ENCODE measurements around the gene SLC37A3.
A peak's percentile ranks its signal among the peaks of the same experiment; 100 is the strongest.
"Not testable (repeated sequence)": the region's sequence is repeated elsewhere in the genome, so short reads cannot be mapped to it uniquely, and the experiment has no call there.

The SLC37A3 gene

DNA sequence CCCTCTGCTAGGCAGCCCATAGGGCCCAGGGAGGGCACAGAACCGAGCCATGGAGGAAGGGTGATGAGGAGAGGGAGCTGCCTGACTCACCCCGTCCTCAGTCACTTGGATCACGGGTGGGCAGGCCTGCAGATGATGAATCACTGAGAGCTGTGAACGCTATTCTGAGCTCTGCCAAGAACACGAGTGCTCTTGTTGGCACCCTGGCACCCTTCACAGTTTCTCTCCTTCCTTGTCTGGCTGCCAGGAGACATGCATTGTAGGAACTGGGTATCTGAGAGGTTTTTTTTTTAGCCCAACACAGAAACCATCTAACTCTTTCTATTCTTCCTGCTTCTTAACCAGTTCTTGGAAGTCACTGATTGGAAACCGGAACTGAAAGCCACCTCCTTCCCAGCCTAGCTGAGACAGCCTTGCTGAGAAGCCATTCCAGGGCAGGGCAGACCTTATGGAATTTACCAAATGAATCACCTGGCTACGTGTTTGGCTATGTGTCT lies 82.1 kb downstream of the SLC37A3 start:
- Mint-ChIP-seq H3K36me3 (peaks cover 11% of the 10 kb centered on the region), H3K27ac (no peak overlapping the region), H3K4me1 (ENCODE audit: low read depth) (peaks cover 3% of the 10 kb centered on the region), H3K27me3 (no peaks in the 10 kb centered on the region), H3K9me3 (ENCODE audit: low read depth) (no peaks in the 10 kb centered on the region), H3K4me3 (no peak overlapping the region)

DNA sequence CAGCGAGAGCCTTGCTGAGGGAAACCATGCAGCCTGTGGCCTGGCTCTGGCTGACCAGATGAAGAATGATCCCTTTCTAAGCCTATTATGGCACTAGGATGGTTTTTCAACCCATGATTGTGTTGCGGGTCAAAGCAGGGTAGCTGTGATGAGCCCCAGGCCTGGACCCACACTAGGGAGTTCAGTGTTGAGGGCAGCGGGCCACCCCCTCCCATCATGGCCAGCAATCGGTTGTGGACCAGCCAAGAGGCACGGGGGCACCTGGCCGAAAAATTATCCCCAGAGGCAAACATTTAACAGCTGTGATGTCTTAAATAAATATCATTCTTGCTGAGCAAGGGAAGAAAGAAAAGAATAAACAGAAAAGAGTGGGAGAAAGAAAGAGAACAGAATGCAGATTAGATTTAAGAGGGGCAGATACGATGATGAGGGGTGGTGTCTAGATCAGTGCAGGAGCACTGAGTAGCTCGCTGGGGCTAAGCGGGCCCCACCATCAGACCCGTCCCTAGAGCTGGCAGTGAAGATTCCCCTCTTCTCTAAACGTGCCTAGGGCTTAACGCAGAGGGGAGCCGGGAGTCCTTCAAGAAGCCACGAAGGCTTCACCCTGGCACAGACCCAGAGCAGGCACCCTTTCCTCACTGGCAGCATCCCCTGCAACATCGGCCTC lies 82.7 kb downstream of the SLC37A3 start:
- Mint-ChIP-seq H3K9me3 (ENCODE audit: low read depth) (no peaks in the 10 kb centered on the region), H3K4me3 (no peak overlapping the region), H3K27ac (no peak overlapping the region), H3K4me1 (ENCODE audit: low read depth) (peaks cover 3% of the 10 kb centered on the region), H3K36me3 (peaks cover 11% of the 10 kb centered on the region), H3K27me3 (no peaks in the 10 kb centered on the region)

DNA sequence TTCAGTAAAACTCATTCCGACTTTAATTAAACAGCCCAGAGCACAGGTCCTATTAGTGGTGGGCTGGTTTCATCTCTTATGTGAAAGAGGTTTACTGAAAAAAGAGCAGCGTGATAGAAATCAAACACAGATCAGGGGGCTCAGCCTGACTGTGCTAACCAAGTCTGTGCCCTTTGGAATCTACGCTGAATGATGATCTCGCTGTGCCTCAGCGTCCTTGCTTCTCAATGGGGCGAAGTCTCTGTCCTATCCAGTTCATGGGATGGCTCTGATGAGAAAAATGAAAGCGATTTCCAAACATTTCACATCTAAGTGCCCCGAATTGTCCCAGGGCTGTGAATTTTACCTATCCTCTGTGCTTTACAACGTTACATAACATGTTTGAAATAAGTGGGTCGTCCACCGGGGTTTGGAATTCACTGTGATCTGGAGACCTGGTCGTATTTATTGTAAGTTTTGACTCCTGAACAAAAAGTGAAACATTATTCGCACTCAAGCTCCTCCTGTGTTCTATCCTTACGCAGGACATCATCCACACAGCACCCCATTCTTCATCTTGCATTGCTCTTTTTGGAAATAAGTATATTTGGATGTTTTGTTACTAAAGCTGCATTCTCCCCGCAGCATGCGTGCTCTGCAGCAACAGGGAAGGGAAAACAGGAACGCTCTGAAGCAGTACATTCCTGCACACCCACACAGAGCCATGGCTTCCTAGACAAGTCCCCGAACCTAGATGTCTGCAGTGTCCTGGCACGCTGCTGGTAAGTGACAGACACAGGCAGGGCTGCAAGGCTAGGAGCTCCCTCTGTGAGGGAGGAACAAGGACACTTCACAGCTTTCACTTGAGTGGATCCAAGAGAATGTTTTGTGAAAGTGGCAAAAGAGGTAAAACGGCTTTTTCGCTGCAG lies 83.5 kb downstream of the SLC37A3 start:
- no peak overlapping the region for H3K4me3 Mint-ChIP-seq
- H3K27me3 Mint-ChIP-seq = no peaks in the 10 kb centered on the region
- no peak overlapping the region for H3K27ac Mint-ChIP-seq
- H3K9me3 Mint-ChIP-seq (ENCODE audit: low read depth) = no peaks in the 10 kb centered on the region
- H3K36me3 Mint-ChIP-seq = peaks cover 11% of the 10 kb centered on the region
- peaks cover 3% of the 10 kb centered on the region for H3K4me1 Mint-ChIP-seq (ENCODE audit: low read depth)

DNA sequence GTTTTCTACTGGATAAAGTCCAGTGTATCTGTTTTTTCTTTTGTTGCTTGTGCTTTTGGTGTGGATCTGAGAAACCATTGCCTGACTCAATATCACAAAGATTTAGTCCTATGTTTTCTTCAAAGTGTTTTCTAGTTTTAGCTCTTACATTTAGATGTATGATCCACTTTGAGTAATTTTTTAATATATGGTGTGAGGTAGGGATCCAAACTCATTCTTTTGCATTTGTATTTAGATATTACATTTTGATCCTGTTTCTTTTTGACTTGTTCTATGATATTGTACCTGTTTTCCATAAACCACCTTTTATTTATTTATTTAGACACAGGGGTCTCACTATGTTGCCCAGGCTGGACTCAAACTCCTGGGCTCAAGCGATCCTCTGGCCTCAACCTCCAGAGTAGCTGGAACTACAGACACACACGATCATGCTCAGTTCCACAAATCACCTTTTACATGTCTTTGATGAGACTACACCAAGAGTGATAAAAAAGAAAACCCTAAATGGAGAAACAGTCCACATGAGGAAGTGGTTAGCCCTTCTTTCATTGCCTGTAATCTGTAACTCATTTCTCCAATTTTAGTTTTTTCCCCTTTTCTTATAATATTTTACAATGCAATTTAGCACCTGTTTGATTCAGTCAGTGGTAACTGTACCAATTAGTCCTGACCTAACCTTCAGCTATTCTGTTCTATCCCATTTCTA lies 86.0 kb downstream of the SLC37A3 start:
- Mint-ChIP-seq H3K4me1 (ENCODE audit: low read depth) (no peaks in the 10 kb centered on the region), H3K36me3 (peaks cover 8% of the 10 kb centered on the region), H3K4me3 (no peak overlapping the region), H3K27me3 (no peaks in the 10 kb centered on the region), H3K9me3 (ENCODE audit: low read depth) (no peaks in the 10 kb centered on the region), H3K27ac (no peak overlapping the region)

DNA sequence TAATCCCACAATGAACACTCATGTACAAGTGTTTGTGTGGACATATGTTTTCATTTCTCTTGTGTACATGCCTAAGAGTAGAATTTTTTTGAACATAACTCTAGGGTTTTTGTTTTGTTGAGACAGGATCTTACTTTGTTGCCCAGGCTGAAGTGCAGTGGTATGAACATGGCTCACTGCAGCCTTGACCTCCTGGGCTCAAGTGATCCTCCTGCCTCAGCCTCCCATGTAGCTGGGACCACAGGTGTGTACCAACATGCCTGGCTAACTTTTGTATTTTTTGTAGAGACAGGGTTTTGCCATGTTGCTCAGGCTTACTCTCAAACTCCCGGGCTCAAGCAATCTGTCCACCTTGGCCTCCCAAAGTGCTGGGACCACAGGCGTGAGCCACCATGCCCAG lies 87.2 kb downstream of the SLC37A3 start:
- H3K27ac Mint-ChIP-seq; H3K27me3 Mint-ChIP-seq; H3K4me1 Mint-ChIP-seq (ENCODE audit: low read depth); H3K36me3 Mint-ChIP-seq; H3K4me3 Mint-ChIP-seq; H3K9me3 Mint-ChIP-seq (ENCODE audit: low read depth): not testable (repeated sequence)

DNA sequence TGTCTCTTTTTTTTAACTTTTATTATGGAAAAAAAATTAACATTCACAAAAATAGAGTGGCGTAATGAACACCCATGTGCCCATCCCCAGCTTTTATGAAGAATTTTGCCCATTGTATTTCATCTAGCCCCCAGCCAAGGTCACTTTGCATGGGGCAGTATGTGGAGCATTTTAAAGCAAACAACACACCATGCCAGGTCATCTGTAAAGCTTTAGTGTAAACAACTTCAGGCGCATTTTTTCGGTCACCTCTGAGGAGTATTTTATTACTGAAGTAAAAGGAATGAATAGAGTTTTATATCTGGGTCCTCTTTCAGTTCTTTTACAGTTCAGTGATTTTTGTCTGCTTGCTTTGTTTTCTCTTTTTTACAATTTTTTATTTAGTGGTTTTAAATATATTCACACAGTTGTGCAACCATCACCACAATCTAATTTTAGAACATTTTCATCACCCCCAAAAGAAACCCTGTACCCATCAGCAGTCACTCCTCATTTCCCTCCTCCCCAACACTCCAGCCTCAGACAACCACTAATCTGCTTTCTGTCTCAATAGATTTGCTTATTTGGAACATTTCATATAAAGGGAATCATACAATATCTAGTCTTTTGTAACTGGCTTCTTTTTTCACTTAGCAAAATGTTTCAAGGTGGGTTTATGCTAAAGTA lies 87.9 kb downstream of the SLC37A3 start:
- no peaks in the 10 kb centered on the region for H3K9me3 Mint-ChIP-seq (ENCODE audit: low read depth)
- H3K27me3 Mint-ChIP-seq = no peaks in the 10 kb centered on the region
- peaks cover 8% of the 10 kb centered on the region for H3K36me3 Mint-ChIP-seq
- H3K27ac Mint-ChIP-seq = no peak overlapping the region
- no peak overlapping the region for H3K4me3 Mint-ChIP-seq
- H3K4me1 Mint-ChIP-seq (ENCODE audit: low read depth) = no peaks in the 10 kb centered on the region

DNA sequence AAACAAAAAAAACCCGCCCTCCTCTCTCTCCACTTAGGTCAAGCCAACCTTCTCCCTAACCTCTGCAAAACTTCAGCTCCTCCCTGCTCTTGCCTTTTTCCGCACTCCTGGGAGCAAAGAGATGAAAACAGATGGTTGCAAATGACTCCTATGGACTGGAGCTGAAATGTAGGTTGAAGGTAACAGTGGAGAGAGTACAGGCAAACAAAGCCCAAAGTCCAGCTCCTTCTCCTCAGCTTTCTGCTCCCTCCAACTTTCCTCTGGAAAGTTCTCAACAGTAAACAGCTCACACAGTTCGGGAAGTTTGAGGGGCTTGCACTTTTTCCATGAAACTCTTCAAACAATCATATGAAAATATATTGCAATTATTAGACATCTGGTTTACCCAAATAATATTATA lies 90.3 kb downstream of the SLC37A3 start:
- Mint-ChIP-seq H3K4me3 (no peak overlapping the region), H3K4me1 (ENCODE audit: low read depth) (peaks cover 8% of the 10 kb centered on the region), H3K9me3 (ENCODE audit: low read depth) (no peaks in the 10 kb centered on the region), H3K36me3 (peaks cover 8% of the 10 kb centered on the region), H3K27ac (no peak overlapping the region), H3K27me3 (no peaks in the 10 kb centered on the region)

DNA sequence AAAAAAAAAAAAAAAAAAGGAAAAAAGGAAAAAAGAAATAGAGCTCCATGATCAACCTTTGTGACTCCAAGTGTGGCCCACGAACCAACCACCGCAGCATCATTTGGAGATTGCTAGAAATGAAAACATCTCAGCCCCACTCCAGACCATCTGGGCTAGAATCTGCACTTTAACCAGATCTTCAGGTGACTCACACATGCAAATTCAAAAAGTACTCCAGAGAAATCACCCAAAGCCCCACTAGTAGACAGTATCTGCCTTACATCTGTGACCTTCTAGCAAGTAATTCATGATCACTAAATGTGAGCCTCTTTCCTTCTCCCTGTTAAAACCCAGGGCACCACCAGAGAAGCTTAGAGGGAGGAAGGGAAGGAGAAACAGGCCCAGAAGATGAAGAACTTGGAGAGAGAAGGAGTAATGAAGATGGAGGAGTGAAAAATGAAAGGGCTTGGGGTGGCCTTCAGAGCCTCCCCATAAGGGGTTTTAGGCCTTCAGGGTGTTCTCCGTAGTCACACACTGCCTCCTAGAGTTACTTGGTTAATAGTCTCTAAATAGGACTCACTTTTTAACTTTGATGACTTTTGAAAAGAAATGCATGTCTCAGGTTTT lies 94.0 kb downstream of the SLC37A3 start:
- Mint-ChIP-seq H3K4me1 (ENCODE audit: low read depth) (peaks cover 8% of the 10 kb centered on the region), H3K27ac (peak overlapping the region; percentile 88), H3K9me3 (ENCODE audit: low read depth) (no peaks in the 10 kb centered on the region), H3K27me3 (no peaks in the 10 kb centered on the region), H3K4me3 (peak overlapping the region; percentile 22), H3K36me3 (no peaks in the 10 kb centered on the region)

DNA sequence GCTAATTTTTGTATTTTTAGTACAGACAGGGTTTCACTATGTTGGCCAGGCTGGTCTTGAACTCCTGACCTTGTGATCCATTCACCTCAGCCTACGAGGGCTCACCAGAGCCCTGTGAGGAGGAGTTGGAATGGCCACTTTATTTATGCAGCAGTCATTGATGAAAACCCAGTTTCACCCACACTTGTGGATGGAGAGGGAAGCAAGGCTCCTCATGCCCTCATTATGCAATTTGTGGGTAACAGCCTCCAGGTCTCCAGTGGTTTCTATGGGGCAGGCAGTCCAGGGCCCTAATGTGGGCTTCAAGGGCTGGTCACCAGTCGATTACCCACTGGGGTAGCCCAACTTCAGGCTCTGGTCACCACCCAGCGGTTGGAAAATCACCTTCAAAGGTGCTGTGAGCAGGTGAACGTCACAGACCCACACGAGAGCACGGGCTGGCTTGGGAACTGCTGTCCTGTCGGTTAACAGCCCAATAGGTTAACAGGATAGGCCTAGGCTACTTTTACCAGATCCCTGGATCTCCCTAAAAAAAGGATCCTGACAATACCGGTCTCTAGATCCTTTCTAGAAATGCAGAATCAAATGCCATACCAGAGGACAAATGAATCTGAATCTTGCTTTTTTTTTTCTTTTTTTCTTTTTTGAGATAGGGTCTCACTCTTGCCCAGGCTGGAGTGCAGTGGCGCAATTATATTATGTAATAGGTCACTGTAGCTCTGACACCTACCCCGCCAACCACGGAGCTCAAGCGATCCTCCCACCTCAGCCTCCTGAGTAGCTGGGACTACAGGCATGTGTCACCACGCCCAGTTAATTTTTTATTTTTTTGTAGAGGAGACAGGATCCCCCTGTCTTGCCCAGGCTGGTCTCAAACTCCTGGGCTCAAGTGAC lies 97.8 kb downstream of the SLC37A3 start:
- Mint-ChIP-seq H3K27ac (no peak overlapping the region), H3K27me3 (no peaks in the 10 kb centered on the region), H3K4me3 (no peak overlapping the region), H3K4me1 (ENCODE audit: low read depth) (peaks cover 10% of the 10 kb centered on the region), H3K9me3 (ENCODE audit: low read depth) (no peaks in the 10 kb centered on the region), H3K36me3 (no peaks in the 10 kb centered on the region)

DNA sequence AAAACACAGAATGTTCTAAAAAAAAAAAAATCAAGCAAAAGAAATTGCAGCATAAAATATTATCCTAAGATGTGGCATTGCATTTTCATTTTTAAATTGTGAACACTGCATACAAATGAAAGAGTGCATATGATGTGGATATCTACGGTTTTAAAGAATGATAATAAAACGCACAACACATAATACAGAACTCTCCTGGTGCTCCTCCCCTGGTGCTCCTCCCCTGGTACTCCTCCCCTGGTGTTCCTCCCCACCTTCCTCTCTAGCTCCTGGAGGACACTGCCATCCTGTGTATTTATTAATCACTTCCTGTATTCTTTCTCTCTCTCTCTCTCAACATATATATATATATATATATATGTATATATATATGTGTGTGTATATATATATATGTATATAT lies 100.1 kb downstream of the SLC37A3 start:
- no peak overlapping the region for H3K27ac Mint-ChIP-seq
- no peaks in the 10 kb centered on the region for H3K9me3 Mint-ChIP-seq (ENCODE audit: low read depth)
- no peaks in the 10 kb centered on the region for H3K27me3 Mint-ChIP-seq
- H3K4me1 Mint-ChIP-seq (ENCODE audit: low read depth) = peaks cover 2% of the 10 kb centered on the region
- H3K4me3 Mint-ChIP-seq = no peak overlapping the region
- H3K36me3 Mint-ChIP-seq = no peaks in the 10 kb centered on the region

DNA sequence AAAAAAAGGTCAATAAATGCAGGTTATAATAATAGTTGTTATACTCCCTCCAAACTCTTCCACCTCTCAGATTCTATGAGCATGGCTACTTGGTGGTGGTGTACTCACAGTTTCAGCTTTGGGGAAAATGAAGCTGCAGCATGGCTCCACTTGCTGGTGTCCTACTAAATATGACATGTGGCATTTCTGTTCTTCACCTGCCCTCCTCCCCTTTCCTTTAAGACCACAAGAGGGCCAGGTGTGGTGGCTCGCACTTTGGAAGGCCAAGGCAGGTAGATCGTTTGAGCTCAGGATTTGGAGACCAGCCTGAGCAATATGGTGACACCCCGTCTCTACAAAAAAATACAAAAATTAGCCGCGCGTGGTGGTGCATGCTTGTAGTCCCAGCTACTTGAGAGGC lies 101.1 kb downstream of the SLC37A3 start:
- Mint-ChIP-seq H3K9me3 (ENCODE audit: low read depth) (no peaks in the 10 kb centered on the region), H3K27ac (no peak overlapping the region), H3K4me1 (ENCODE audit: low read depth) (peaks cover 2% of the 10 kb centered on the region), H3K4me3 (no peak overlapping the region), H3K27me3 (no peaks in the 10 kb centered on the region), H3K36me3 (no peaks in the 10 kb centered on the region)

DNA sequence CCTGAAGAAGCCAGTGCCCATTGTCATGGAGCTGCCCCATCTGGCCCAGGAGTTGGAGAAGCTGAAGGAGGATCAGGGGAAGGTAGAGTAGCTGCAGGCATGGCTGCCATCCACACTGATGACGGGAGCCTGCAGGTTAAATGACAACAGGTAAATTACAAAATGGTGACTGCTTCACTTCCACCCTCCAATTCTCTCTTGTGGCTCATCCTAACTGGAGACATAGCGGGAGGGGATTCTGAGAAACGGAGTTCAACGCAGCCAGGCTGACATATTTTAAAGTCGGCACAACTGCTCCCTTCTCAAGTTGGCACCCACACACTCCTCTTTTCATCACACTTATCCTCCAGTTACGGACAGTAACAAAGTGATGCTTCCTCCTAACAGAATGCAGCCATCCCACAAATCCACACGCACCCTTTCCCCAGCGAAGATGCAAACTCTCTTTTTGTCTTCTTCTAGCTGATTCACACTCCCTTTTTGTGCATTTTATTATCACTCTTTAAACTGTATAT lies 103.0 kb downstream of the SLC37A3 start:
- H3K27ac Mint-ChIP-seq = no peak overlapping the region
- H3K9me3 Mint-ChIP-seq (ENCODE audit: low read depth) = no peaks in the 10 kb centered on the region
- no peaks in the 10 kb centered on the region for H3K36me3 Mint-ChIP-seq
- peaks cover 2% of the 10 kb centered on the region for H3K4me1 Mint-ChIP-seq (ENCODE audit: low read depth)
- no peaks in the 10 kb centered on the region for H3K27me3 Mint-ChIP-seq
- H3K4me3 Mint-ChIP-seq = no peak overlapping the region

DNA sequence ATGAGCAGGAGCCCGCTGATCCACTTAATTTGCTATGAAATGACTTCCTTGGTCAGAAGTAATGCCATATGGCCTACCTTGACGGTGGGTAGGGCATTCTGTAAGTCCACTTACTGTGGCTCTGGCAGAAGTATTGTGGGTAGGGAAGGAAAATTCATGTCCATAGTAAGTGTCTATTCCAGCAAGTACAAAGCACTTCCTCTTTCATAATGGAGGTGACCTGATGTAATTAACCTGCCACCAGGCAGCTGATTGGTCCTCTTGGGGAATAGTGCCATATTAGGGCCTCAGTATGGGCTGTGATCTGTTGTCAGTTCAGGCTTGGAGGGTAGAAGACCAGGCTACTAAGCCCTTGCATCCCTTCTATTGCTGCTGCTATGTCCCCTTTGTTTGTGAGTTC lies 103.9 kb downstream of the SLC37A3 start:
- peaks cover 2% of the 10 kb centered on the region for H3K4me1 Mint-ChIP-seq (ENCODE audit: low read depth)
- no peaks in the 10 kb centered on the region for H3K36me3 Mint-ChIP-seq
- no peaks in the 10 kb centered on the region for H3K9me3 Mint-ChIP-seq (ENCODE audit: low read depth)
- H3K27ac Mint-ChIP-seq = no peak overlapping the region
- H3K4me3 Mint-ChIP-seq = no peak overlapping the region
- no peaks in the 10 kb centered on the region for H3K27me3 Mint-ChIP-seq
